ENCODE results near the gene PLD1.
"Not testable (repeated sequence)": the region's sequence is repeated elsewhere in the genome, so short reads cannot be mapped to it uniquely, and the experiment has no call there.

The PLD1 gene

DNA sequence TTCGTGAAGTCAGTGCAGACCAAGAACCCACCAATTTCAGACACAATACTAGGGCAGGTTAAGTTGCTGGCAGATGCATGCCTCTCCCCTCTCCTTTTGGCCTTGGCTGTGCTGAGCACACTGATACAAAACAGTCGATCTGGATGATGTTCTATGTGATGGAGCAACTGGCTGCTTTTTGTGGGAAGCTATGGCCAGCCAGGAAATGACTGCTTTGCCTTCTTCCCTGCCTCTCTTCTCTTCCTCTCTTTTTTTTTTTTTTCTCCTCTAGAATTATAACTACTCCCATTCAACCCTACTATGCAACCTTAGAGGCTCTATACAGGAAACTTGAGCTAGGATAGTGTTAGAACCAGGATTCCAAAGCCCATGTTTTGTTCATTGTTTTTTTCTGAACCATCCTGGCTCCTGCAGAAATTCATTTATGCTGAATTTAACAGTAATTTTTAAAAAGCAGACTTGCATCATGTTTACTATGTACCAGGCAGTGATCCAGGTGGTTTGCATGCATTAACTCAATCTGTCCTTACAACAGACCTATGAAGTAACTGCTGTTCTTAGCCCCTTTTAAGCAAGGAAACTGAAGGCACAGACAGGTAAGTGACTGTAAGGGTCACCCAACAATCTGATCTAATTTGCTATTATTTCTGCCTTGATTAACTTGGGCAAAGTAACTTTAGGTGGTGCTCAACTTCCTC is 62.9 kb downstream of the PLD1 start:
- Histone ChIP-seq H3K4me3 (ENCODE audit: low read length, poor library complexity, severe bottlenecking) (no peak overlapping the region), H3K4me2 (ENCODE audit: low read depth, low read length, poor library complexity, severe bottlenecking) (no peak overlapping the region), H3K36me3 (ENCODE audit: insufficient read depth, low read length) (no peaks in the 10 kb centered on the region), H4K20me1 (ENCODE audit: insufficient read depth, low read length, poor library complexity, severe bottlenecking) (no peaks in the 10 kb centered on the region), H3K4me1 (ENCODE audit: insufficient read depth, low read length, poor library complexity, severe bottlenecking) (no peaks in the 10 kb centered on the region), H3K9ac (ENCODE audit: low read depth, low read length, poor library complexity, severe bottlenecking) (no peak overlapping the region), H3K27me3 (ENCODE audit: insufficient read depth, low read length, poor library complexity, severe bottlenecking) (no peaks in the 10 kb centered on the region), H3K79me2 (ENCODE audit: insufficient read depth, low read length) (no peaks in the 10 kb centered on the region), H3F3A (ENCODE audit: low read depth) (no peaks in the 10 kb centered on the region), H3K9me3 (ENCODE audit: insufficient read depth, low read depth, low read length) (no peaks in the 10 kb centered on the region), H2AFZ (ENCODE audit: low read length) (no peak overlapping the region), H3K9me2 (replicated peaks; ENCODE audit: low read depth, low read length) (no peaks in the 10 kb centered on the region)
- TF ChIP-seq EZH2phosphoT487 (IDR thresholded peaks at IDR 0.05; ENCODE audit: borderline replicate concordance) (no peak), CTCF (conservative IDR thresholded peaks at IDR 0.05; ENCODE audit: low read length) (no peak)

DNA sequence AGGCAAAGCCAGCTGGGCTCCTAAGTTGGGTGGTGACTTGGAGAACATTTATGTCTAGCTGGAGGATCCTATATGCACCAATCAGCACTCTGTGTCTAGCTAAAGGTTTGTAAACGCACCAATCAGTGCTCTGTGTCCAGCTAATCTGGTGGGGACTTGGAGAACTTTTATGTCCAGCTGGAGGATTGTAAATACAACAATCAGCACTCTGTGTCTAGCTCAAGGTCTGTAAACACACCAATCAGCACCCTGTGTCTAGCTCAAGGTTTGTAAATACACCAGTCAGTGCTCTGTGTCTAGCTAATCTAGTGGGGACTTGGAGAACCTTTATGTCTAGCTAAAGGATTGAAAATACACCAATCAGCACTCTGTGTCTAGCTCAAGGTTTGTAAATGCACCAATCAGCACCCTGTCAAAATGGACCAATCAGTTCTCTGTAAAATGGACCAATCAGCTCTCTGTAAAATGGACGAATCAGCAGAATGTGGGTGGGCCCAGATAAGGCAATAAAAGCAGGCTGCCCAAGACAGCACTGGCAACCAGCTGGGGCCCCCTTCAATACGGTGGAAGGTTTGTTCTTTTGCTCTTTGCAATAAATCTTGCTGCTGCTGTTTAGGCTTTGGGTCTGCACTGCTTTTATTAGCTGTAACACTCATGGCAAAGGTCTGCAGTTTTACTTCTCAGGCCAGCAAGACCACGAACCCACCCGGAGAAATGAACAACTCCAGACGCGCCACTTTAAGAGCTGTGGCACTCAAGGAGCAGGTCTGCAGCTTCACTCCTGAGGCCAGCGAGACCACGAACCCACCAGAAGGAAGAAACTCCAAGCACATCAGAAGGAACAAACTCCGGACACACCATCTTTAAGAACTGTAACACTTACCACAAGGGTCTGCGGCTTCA is 63.7 kb downstream of the PLD1 start:
- not testable (repeated sequence) for H3K4me1 ChIP-seq (ENCODE audit: insufficient read depth, low read length, poor library complexity, severe bottlenecking); H4K20me1 ChIP-seq (ENCODE audit: insufficient read depth, low read length, poor library complexity, severe bottlenecking); H3K79me2 ChIP-seq (ENCODE audit: insufficient read depth, low read length); H3K27me3 ChIP-seq (ENCODE audit: insufficient read depth, low read length, poor library complexity, severe bottlenecking); H2AFZ ChIP-seq (ENCODE audit: low read length); H3K9ac ChIP-seq (ENCODE audit: low read depth, low read length, poor library complexity, severe bottlenecking); H3K9me2 ChIP-seq (replicated peaks; ENCODE audit: low read depth, low read length); H3K36me3 ChIP-seq (ENCODE audit: insufficient read depth, low read length); H3K4me3 ChIP-seq (ENCODE audit: low read length, poor library complexity, severe bottlenecking); H3K9me3 ChIP-seq (ENCODE audit: insufficient read depth, low read depth, low read length); H3F3A ChIP-seq (ENCODE audit: low read depth); H3K4me2 ChIP-seq (ENCODE audit: low read depth, low read length, poor library complexity, severe bottlenecking)

DNA sequence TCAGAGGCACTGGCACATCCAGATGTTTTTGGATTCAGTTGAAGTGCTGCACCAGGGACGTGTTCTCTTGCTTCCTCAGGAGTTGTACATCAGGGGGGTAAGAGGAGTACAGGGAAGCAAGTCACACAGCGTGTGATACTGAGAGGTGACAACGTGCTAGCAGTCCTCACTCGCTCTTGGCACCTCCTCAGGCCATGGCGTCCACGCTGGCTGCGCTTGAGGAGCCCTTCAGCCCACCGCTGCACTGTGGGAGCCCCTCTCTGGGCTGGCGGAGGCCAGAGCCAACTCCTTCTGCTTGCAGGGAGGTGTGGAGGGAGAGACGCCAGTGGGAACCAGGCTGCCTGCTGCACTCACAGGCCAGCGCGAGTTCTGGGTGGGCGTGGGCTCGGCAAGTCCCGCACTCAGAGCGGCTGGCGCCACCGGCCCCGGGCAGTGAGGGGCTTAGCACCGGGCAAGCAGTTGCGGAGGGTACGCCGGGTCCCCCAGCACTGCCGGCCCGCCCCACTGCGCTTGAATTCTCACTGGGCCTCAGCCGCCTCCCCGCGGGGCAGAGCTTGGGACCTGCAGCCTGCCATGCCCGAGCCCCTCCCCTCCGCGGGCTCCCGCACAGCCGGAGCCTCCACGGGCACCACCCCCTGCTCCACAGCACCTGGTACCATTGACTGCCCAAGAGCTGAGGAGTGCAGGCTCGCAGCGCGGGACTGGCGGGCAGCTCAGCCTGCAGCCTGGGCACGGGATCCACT is 64.5 kb downstream of the PLD1 start:
- H3K4me1 ChIP-seq (ENCODE audit: insufficient read depth, low read length, poor library complexity, severe bottlenecking): no peaks in the 10 kb centered on the region

More for the DNA sequence above, 64.5 kb downstream of the PLD1 start:
- no peaks in the 10 kb centered on the region for H3K9me2 ChIP-seq (replicated peaks; ENCODE audit: low read depth, low read length)
- no peaks in the 10 kb centered on the region for H3K9me3 ChIP-seq (ENCODE audit: insufficient read depth, low read depth, low read length)
- TF ChIP-seq CTCF (conservative IDR thresholded peaks at IDR 0.05; ENCODE audit: low read length) (no peak), EZH2phosphoT487 (IDR thresholded peaks at IDR 0.05; ENCODE audit: borderline replicate concordance) (no peak)
- H3K9ac ChIP-seq (ENCODE audit: low read depth, low read length, poor library complexity, severe bottlenecking): no peak overlapping the region
- H3K36me3 ChIP-seq (ENCODE audit: insufficient read depth, low read length): no peaks in the 10 kb centered on the region
- H3K4me2 ChIP-seq (ENCODE audit: low read depth, low read length, poor library complexity, severe bottlenecking): no peak overlapping the region
- H2AFZ ChIP-seq (ENCODE audit: low read length): no peak overlapping the region
- no peaks in the 10 kb centered on the region for H3K27me3 ChIP-seq (ENCODE audit: insufficient read depth, low read length, poor library complexity, severe bottlenecking)
- no peak overlapping the region for H3K4me3 ChIP-seq (ENCODE audit: low read length, poor library complexity, severe bottlenecking)
- H3K79me2 ChIP-seq (ENCODE audit: insufficient read depth, low read length): no peaks in the 10 kb centered on the region
- no peaks in the 10 kb centered on the region for H4K20me1 ChIP-seq (ENCODE audit: insufficient read depth, low read length, poor library complexity, severe bottlenecking)
- no peaks in the 10 kb centered on the region for H3F3A ChIP-seq (ENCODE audit: low read depth)
